ENCODE measurements around the gene LRMDA.
"Not testable (repeated sequence)": the region's sequence is repeated elsewhere in the genome, so short reads cannot be mapped to it uniquely, and the experiment has no call there.

The LRMDA gene

DNA sequence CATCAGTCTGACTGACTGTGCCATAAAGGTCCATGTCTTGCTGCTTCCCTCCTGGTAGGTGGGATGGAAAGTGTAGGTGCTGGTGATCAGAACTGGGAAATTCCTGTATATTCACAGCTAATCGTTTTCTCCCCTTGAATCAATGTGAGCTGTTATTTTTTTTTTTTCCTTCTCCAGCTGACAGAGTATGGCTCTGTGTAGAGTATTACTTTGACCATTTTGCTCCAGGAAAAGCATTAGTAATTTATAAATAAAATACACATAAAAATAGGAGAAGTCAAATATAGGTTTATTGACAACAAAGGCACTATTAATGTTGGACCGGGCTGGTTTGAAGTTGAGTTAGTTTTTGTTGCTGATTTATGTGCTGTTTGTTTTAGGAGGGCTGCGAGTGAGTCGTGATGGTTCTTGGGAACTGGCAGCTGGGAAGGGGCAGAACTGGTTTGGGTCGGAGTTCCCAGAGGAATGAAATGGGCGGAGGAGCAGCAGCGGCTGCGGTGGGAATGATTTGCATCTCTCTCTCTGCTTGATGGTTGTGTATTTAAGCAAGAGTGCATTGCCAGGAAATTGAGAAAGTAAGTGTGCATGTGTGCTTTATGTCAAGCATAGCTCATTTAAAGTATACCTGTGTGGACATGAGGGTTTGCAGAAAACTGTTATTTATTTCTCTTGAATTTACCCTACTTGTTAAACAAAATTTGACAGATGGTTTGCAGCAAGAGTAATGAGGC is 80.9 kb downstream of the LRMDA start:
- TF ChIP-seq, protein P1, sequence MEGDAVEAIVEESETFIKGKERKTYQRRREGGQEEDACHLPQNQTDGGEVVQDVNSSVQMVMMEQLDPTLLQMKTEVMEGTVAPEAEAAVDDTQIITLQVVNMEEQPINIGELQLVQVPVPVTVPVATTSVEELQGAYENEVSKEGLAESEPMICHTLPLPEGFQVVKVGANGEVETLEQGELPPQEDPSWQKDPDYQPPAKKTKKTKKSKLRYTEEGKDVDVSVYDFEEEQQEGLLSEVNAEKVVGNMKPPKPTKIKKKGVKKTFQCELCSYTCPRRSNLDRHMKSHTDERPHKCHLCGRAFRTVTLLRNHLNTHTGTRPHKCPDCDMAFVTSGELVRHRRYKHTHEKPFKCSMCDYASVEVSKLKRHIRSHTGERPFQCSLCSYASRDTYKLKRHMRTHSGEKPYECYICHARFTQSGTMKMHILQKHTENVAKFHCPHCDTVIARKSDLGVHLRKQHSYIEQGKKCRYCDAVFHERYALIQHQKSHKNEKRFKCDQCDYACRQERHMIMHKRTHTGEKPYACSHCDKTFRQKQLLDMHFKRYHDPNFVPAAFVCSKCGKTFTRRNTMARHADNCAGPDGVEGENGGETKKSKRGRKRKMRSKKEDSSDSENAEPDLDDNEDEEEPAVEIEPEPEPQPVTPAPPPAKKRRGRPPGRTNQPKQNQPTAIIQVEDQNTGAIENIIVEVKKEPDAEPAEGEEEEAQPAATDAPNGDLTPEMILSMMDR (IDR thresholded peaks at IDR 0.05; ENCODE audit: borderline replicate concordance, insufficient read depth, low read depth, low read length): no peak
- H3K4me3 ChIP-seq (ENCODE audit: low read depth, low read length): no peak overlapping the region

DNA sequence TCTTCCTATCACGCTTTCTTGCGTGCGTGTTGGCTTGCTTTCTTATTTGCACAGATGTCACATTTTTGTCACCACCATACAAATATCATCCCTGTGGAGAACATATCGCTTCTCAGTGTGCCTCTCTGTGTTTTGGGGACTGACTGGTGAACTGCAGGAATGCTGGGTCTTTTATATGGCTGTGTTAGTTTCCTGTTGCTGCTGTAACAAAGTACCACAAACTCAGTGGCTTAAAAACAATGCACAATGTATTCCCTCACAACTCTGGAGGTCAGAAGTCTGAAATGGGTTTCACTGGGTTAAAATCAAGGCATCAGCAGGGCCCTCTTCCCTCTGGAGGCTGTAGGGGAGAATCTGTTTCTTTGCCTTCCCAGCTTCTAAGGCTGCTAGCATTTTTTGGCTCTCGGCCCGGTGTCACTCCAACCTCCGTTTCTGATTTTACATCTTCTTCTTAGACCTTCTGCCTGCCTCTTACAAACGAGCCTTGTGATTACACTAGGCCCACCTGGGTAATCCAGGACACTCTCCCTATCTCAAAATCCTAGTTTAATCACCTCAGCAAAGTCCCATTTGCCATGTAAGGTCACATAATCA is 82.0 kb downstream of the LRMDA start:
- TF ChIP-seq, protein P1 (IDR thresholded peaks at IDR 0.05; ENCODE audit: borderline replicate concordance, insufficient read depth, low read depth, low read length): no peak
- H3K4me3 ChIP-seq (ENCODE audit: low read depth, low read length): no peak overlapping the region

DNA sequence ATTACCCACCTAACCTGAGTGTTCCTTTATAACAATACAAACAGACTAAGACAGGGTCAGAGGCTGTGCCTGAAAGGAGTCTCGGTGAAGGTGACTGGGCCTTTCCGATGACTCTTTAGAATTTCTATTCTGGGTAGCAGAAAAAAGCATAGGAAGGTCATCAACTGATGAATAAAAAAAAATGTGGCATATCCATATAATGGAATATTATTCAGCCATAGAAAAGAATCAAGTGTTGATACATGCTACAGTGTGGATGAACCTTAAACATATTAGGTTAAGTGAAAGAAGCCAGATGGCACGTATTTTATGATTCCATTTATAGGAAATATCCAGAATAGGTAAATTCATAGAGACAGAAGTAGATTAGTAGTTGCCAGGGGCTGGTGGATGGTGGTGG is 83.4 kb downstream of the LRMDA start:
- no peak overlapping the region for H3K4me3 ChIP-seq (ENCODE audit: low read depth, low read length)
- TF ChIP-seq, protein P1 (IDR thresholded peaks at IDR 0.05; ENCODE audit: borderline replicate concordance, insufficient read depth, low read depth, low read length): no peak

DNA sequence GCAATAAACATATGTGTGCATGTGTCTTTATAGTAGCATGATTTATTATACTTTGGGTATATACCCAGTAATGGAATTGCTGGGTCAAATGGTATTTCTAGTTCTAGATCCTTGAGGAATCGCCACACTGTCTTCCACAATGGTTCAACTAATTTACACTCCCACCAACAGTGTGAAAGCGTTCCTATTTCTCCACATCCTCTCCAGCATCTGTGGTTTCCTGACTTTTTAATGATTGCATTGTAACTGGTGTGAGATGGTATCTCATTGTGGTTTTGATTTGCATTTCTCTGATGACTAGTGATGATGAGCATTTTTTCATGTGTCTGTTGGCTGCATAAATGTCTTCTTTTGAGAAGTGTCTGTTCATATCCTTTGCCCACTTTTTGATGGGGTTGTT is 84.7 kb downstream of the LRMDA start:
- not testable (repeated sequence) for H3K4me3 ChIP-seq (ENCODE audit: low read depth, low read length)

DNA sequence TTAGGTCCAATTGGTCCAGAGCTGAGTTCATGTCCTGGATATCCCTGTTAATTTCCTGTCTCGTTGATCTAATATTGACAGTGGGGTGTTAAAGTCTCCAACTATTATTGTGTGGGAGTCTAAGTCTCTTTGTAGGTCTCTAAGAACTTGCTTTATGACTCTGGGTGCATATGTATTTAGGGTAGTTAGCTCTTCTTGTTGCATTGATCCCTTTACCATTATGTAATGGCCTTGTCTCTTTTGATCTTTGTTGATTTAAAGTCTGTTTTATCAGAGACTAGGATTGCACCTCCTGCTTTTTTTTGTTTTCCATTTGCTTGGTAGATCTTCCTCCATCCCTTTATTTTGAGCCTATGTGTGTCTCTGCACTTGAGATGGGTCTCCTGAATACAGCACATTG is 87.8 kb downstream of the LRMDA start:
- H3K4me3 ChIP-seq (ENCODE audit: low read depth, low read length): not testable (repeated sequence)

DNA sequence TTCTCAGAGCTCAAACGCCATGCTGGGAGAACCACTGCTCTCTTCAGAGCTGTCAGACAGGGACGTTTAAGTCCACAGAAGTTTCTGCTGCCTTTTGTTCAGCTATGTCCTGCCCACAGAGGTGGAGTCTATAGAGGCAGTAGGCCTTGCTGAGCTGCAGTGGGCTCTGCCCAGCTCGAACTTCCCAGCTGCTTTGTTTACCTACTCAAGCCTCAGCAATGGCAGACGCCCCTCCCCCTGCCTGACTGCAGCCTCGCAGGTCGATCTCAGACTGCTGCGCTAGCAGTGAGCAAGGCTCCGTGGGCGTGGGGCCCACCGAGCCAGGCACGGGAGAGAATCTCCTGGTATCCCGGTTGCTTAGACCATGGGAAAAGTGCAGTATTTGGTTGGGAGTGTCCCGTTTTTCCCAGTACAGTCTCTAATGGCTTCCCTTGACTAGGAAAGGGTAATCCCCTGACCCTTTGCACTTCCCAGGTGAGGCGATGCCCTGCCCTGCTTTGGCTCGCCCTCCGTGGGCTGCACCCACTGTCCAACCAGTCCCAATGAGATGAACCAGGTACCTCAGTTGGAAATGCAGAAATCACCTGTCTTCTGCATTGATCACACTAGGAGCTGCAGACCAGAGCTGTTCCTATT is 89.9 kb downstream of the LRMDA start:
- not testable (repeated sequence) for H3K4me3 ChIP-seq (ENCODE audit: low read depth, low read length)

DNA sequence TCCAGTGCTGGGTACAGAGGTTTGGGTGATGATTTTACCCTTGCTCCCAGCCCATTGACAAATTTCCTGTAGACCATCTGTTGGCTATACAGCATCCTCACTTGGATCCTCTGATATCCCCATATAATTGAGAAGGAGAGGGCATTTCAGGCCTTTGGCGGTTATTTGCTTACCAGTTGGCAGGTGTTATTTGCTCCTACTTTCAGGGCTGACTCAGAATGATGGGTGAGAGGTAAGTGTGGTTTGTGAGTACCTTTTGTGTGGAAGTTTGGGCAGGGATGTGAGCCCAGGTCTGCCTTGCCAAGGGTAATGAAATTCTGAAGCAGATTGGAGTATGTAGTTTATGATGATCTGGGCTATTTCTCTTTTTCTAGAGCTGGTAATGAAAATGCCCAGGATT is 93.6 kb downstream of the LRMDA start:
- no peak overlapping the region for H3K4me3 ChIP-seq (ENCODE audit: low read depth, low read length)
- TF ChIP-seq, protein P1 (IDR thresholded peaks at IDR 0.05; ENCODE audit: borderline replicate concordance, insufficient read depth, low read depth, low read length): no peak

DNA sequence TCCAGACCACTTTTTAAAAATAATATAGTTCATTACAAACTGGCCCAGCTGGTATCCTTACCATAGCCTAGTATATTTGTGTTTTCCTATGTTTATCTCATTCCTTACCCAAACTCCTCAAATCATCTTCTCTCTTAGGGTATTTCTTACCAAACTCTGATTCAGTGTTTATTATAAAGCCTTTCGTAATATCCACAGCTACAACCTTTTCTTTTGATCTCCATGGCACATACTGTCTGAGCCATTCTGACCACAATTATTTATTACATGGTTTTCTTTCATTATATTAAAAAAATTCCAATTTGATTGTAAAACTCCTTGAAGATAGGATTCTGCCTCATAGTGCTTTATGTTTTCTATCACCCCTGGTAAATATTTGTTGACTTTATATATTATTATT is 94.2 kb downstream of the LRMDA start:
- no peak overlapping the region for H3K4me3 ChIP-seq (ENCODE audit: low read depth, low read length)
- TF ChIP-seq, protein P1 (IDR thresholded peaks at IDR 0.05; ENCODE audit: borderline replicate concordance, insufficient read depth, low read depth, low read length): no peak
